NCI-H2227 treated with DMSO at 0.1 percent for 48 hours (cell line): ENCODE data around the gene MB21D2.
A peak's percentile ranks its signal among the peaks of the same experiment; 100 is the strongest.

Source experiments
- DNase-seq: peaks from one replicate; lab custom pipeline; 2025; lab: John Stamatoyannopoulos, UW

The MB21D2 gene

GRCh38 chr3:192921793-192922192 is 4.1 kb upstream of the MB21D2 start:
- no peak for DNase-seq

DNA sequence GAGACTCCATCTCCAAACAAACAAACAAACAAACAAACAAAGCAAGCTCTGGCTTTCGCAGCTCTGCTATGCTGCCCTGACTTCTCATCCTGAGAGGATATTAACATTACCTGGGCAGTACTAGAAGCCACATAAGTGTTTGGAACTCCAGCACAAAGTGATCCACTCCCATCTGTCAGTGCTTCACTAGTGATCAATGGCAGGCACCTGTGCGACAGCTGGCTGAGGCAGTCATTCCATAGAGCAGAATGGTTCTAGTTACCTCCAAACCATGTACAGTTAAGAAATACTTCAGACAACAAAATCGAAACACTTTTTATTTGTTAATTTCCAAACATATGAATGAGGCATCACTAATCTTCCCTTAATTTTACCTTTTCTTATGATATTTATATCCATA is 2.8 kb upstream of the MB21D2 start:
- no peak for DNase-seq

GRCh38 chr3:192919901-192920300 is 2.2 kb upstream of the MB21D2 start:
- no peak for DNase-seq

- DNase-seq, result no peak
Measured at GRCh38 chr3:192918275-192918588, 576 bp upstream of the MB21D2 start.

DNA sequence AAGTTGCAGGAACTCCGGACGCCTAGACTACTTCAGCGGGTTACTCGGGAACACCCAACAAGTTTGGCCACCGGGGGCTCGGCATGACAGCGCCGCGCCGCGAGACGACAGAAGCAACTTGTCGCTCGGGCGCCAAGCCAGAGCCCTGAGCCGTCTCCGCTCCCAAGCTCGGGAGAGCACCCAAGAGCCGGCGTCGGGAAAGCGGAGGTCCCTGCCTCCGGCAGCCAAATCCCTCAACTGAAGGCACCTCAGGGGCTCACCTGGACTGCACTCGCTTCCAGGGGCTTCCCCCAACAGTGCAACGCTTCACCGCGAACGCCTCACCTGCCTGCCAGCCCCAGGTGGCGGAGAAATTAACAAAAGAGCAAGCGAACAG is 640 bp downstream of the MB21D2 start:
- DNase-seq, result peak; percentile 22

GRCh38 chr3:192916371-192917027 is 1.2 kb downstream of the MB21D2 start:
- no peak for DNase-seq

GRCh38 chr3:192915722-192916121 is 1.9 kb downstream of the MB21D2 start:
- peak; percentile 35 for DNase-seq

- DNase-seq, result peak; percentile 46
Measured at GRCh38 chr3:192915304-192915703, 2.4 kb downstream of the MB21D2 start.

GRCh38 chr3:192914848-192915247 is 2.8 kb downstream of the MB21D2 start:
- no peak for DNase-seq

DNA sequence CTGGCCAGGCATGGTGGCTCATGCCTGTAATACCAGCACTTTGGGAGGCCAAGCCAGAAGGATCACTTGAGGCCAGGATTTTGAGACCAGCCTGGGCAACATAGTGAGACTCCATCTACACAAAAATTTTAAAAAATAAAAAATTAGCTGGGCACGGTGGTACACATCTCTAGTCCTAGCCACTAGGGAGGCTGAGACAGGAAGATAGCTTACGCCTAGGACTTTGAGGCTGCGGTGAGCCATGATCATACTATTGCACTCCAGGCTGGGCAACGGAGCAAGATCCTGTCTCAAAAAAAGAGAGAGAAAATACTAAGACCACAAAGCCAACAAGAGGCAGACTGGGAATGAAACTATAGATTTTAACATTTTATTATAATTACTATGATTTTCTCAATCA is 4.1 kb downstream of the MB21D2 start:
- DNase-seq, result no peak

- no peak for DNase-seq
Measured at GRCh38 chr3:192911293-192911692, 6.4 kb downstream of the MB21D2 start.

- no peak for DNase-seq
Measured at GRCh38 chr3:192907784-192908183, 9.9 kb downstream of the MB21D2 start.

GRCh38 chr3:192906940-192907339 is 10.7 kb downstream of the MB21D2 start:
- peak; percentile 81 for DNase-seq

- no peak for DNase-seq
Measured at GRCh38 chr3:192905980-192906678, 11.5 kb downstream of the MB21D2 start.

DNA sequence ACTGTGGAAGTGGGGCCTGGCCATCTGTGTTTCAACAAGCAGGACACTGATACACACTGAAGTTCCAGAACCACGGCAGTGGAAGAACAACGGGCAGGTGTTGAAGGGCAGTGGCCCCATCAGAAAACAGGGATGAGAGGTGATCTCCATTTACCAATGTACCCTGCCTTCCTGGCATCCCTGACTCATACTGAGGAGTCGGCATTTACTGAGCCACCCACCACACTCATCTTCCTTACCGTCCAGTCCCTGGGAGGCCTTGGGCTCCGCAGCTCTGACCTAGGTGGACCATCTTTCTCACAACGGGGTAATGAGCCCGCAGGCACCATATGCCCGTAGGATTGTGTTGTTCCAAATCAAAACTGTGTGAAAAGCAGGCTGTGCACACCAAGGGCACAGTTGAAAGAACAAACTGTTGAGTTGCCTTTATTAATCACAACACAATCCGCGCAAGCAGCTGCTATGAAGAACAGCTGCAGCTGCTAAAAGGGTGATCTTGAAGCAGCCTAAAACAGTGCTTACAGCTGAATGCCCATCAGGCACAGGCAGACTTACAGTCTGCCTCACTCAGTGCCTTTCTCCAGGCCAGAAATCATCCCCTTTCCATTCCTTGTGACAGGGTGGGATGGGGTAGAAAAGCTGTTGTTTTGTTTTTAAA is 12.9 kb downstream of the MB21D2 start:
- DNase-seq, result no peak

DNA sequence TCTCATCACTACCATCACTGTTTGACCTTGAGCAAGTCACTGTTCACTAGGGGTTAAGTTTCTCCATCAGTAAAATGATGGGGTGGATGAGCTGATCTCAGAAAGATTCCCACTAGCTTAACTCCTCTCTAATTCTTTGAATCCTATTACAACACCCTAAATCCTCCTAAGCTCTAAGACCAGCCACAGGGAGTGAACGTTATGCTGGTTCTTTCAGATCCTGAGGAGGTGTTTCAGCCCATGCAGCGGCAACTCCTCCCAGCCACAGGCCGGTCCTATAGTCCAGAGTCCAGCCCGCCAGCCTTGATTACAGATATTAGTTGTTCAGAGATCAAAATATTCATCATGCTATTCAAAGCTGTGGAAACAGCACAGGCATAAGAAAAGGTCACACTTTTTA is 15.1 kb downstream of the MB21D2 start:
- DNase-seq, result no peak

DNA sequence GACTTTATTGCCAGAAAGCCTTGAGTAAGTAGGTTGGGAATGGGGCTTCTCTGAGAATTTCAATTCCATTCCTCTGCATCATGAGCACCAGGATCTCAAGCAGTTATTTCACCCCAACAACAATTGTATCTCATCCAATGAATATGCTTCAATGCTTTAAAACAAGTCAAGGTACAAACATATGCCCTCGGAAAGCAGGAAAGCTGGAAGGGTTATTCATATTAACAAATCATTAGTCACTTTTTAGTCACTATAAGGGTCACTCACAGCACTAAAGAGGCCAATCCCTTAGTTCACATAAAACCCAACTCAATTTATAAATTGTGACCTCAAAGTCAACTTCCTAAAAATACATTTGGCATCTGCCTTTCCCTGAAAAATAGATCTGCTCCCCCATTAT is 16.2 kb downstream of the MB21D2 start:
- no peak for DNase-seq

GRCh38 chr3:192899540-192899982 is 18.1 kb downstream of the MB21D2 start:
- no peak for DNase-seq

- no peak for DNase-seq
Measured at GRCh38 chr3:192897005-192897404, 20.7 kb downstream of the MB21D2 start.

- DNase-seq, result no peak
Measured at GRCh38 chr3:192896208-192896607, 21.4 kb downstream of the MB21D2 start.

DNA sequence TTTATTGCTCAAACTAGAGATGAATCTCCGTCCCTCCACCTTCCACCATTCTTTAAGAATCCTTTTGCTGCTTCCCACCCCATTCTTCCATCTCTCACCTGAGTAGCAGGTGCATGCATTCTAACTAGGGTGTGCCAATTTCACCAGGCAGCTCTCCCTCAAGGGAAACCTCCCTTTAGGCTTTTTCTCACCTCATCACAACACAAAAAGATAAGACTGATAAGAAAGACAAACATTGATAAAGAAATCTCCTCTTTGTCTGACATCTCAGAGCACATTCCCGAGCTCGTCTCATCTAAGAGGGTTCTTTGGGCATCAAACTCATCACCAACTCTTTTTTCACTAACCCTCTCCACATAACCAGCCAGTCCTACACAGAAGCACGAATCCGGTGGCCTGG is 23.0 kb downstream of the MB21D2 start:
- no peak for DNase-seq

- DNase-seq, result peak; percentile 68
Measured at GRCh38 chr3:192892981-192893700, 24.5 kb downstream of the MB21D2 start.
